C4-2B (cell line): ENCODE data around the gene WDFY2.
A peak's percentile ranks its signal among the peaks of the same experiment; 100 is the strongest.

Source experiments
- H3K27ac ChIP-seq: fragments of 450-650 bp; 2 replicates; pipeline ENCODE4 v1.5.1; 2017
- CTCF ChIP-seq: fragments of 450-650 bp; conservative IDR thresholded peaks from 2 replicates; pipeline ENCODE4 v1.5.1; 2017; ENCODE audit warnings: mild to moderate bottlenecking
- ZFX ChIP-seq: fragments of 450-650 bp; IDR thresholded peaks from 2 replicates; pipeline ENCODE4 v1.6.1; 2017

WDFY2 gene

GRCh38 chr13:51786425-51787265, 202.4 kb downstream of the WDFY2 start:
- TF ChIP-seq CTCF (no peak), ZFX (no peak)
- peak overlapping the region; percentile 16 for H3K27ac ChIP-seq

- TF ChIP-seq CTCF (no peak), ZFX (no peak)
- no peak overlapping the region for H3K27ac ChIP-seq
Observed at GRCh38 chr13:51793570-51794271, 209.5 kb downstream of the WDFY2 start.

- H3K27ac ChIP-seq, result no peak overlapping the region
- no peak for TF ChIP-seq CTCF
- TF ChIP-seq ZFX, result no peak
Observed at GRCh38 chr13:51794964-51795363, 210.7 kb downstream of the WDFY2 start.

- TF ChIP-seq ZFX (no peak), CTCF (no peak)
- no peak overlapping the region for H3K27ac ChIP-seq
Observed at GRCh38 chr13:51795419-51795818, 211.2 kb downstream of the WDFY2 start.

- no peak for TF ChIP-seq CTCF
- TF ChIP-seq ZFX, result no peak
- H3K27ac ChIP-seq, result no peak overlapping the region
Observed at GRCh38 chr13:51796546-51796945, 212.3 kb downstream of the WDFY2 start.

GRCh38 chr13:51797664-51798488, 213.6 kb downstream of the WDFY2 start:
- no peak for TF ChIP-seq ZFX
- TF ChIP-seq CTCF, result peak; percentile 76
- H3K27ac ChIP-seq, result peak overlapping the region; percentile 41

- TF ChIP-seq ZFX (no peak), CTCF (no peak)
- no peak overlapping the region for H3K27ac ChIP-seq
Observed at GRCh38 chr13:51799261-51799660, 215.0 kb downstream of the WDFY2 start.
